B cell (primary cell): Measurements from ENCODE around the gene MEA1. TPM values are rescaled to one million over a fixed set of nuclear protein-coding genes. Genes with fewer than 3 reads are reported as not detected.

Experiments used
- ATAC-seq: fragments of 200-7000 bp; cut with Tn5 transposase; one replicate; pipeline ENCODE4 v1.10.0; 2021; ENCODE audit warnings: low read depth, mild to moderate bottlenecking, moderate number of reproducible peaks, moderate library complexity
- CTCF ChIA-PET: fragments of 350-600 bp; sonication (Branson Sonifier 250); formaldehyde crosslinking; loops from one replicate; lab custom pipeline; 2021; ENCODE audit warnings: antibody characterized with exemption, inconsistent platforms; lab: Charles Lee
- POLR2A ChIA-PET: fragments of 350-600 bp; sonication (Branson Sonifier 250); formaldehyde crosslinking; loops from one replicate; lab custom pipeline; 2021; ENCODE audit warnings: antibody characterized with exemption; lab: Charles Lee
- DNase-seq: peaks from one replicate; pipeline ENCODE4 v3.0.0; 2013
- H2AFZ ChIP-seq: 2 replicates; pipeline ENCODE4 v1.6.1; 2012; ENCODE audit warnings: mild to moderate bottlenecking, low read depth, low read length; ENCODE audit not compliant: insufficient read depth, poor library complexity, severe bottlenecking
- H3K27ac ChIP-seq, 2 donors: 1 replicate in 1 of 2; 2 replicates in 1 of 2; pipeline ENCODE4 v1.5.1; 2012 to 2013; ENCODE audit warnings: low read length in 2 of 2, mild to moderate bottlenecking in 2 of 2, moderate library complexity in 1 of 2
- H3K27me3 ChIP-seq, 4 experiments: fragments of 200-600 bp in 1 of 4; sonication (generic) in 1 of 4; replicated peaks in 1 of 4; 1 replicate in 2 of 4; 2 replicates in 2 of 4; pipeline versions ENCODE4 v1.6.1 to v1.7.0; 2013 to 2016; ENCODE audit warnings: low read length in 3 of 4, mild to moderate bottlenecking in 2 of 4, mixed read lengths in 1 of 4, moderate library complexity in 1 of 4; ENCODE audit not compliant: insufficient read depth in 4 of 4, control insufficient read depth in 3 of 4; ENCODE audit errors: control extremely low read depth in 1 of 4
- H3K36me3 ChIP-seq, 2 experiments: replicated peaks in 1 of 2; 1 replicate in 1 of 2; 2 replicates in 1 of 2; pipeline versions ENCODE4 v1.6.1 to v1.7.1; 2013; ENCODE audit warnings: low read length in 1 of 2; ENCODE audit not compliant: insufficient read depth in 2 of 2, control insufficient read depth in 1 of 2; ENCODE audit errors: control extremely low read depth in 1 of 2, extremely low read depth in 1 of 2
- H3K4me1 ChIP-seq, 2 donors: fragments of 200-600 bp in 1 of 2; sonication (generic) in 1 of 2; 1 replicate in 1 of 2; 2 replicates in 1 of 2; pipeline versions ENCODE4 v1.5.1 to v1.6.1; 2013 to 2017; ENCODE audit warnings: low read length in 2 of 2; ENCODE audit not compliant: control insufficient read depth in 2 of 2, insufficient read depth in 2 of 2
- H3K4me2 ChIP-seq: replicated peaks from 2 replicates; pipeline ENCODE3; 2012; ENCODE audit warnings: mild to moderate bottlenecking, low read depth, low read length; ENCODE audit not compliant: poor library complexity, severe bottlenecking
- H3K4me3 ChIP-seq, 5 experiments: fragments of 200-600 bp in 1 of 5; sonication (generic) in 1 of 5; 1 replicate in 3 of 5; 2 replicates in 2 of 5; pipeline versions ENCODE4 v1.5.1 to v1.7.0; 2011 to 2016; ENCODE audit warnings: low read length in 4 of 5, mild to moderate bottlenecking in 4 of 5, low read depth in 2 of 5, control low read depth in 1 of 5, moderate library complexity in 1 of 5; ENCODE audit not compliant: insufficient read depth in 1 of 5; ENCODE audit errors: control extremely low read depth in 1 of 5, extremely low read depth in 1 of 5
- H3K79me2 ChIP-seq: fragments of 200-600 bp; sonication (generic); one replicate; pipeline ENCODE4 v1.6.0; 2016; ENCODE audit warnings: low read length; ENCODE audit not compliant: control insufficient read depth, insufficient read depth
- H3K9ac ChIP-seq: fragments of 200-600 bp; sonication (generic); 2 replicates; pipeline ENCODE4 v1.6.1; 2017; ENCODE audit warnings: mild to moderate bottlenecking, low read length, moderate library complexity
- H3K9me3 ChIP-seq, 3 donors: one replicate each; pipeline versions ENCODE4 v1.6.1 to v1.7.1; 2013; ENCODE audit warnings: low read length in 2 of 3; ENCODE audit not compliant: control insufficient read depth in 2 of 3, insufficient read depth in 1 of 3; ENCODE audit errors: control extremely low read depth in 1 of 3
- H4K20me1 ChIP-seq: 2 replicates; pipeline ENCODE4 v1.6.0; 2012; ENCODE audit warnings: mild to moderate bottlenecking, low read length; ENCODE audit not compliant: insufficient read depth, control insufficient read depth, poor library complexity, severe bottlenecking
- H3K27ac Mint-ChIP-seq: one replicate; pipeline ENCODE4 v1.8.0; 2021; ENCODE audit warnings: mixed read lengths
- H3K27me3 Mint-ChIP-seq: one replicate; pipeline ENCODE4 v1.8.0; 2021; ENCODE audit warnings: mixed read lengths
- H3K4me1 Mint-ChIP-seq: one replicate; pipeline ENCODE4 v1.8.0; 2021; ENCODE audit warnings: mixed read lengths
- H3K4me3 Mint-ChIP-seq: one replicate; pipeline ENCODE4 v1.8.0; 2021; ENCODE audit warnings: mixed read lengths
- H3K9me3 Mint-ChIP-seq: one replicate; pipeline ENCODE4 v1.8.0; 2022; ENCODE audit warnings: mixed read lengths; ENCODE audit not compliant: insufficient read depth
- EZH2 ChIP-seq: IDR thresholded peaks from 2 replicates; pipeline ENCODE4 v1.6.1; 2012; ENCODE audit warnings: borderline replicate concordance, low read depth, mild to moderate bottlenecking, moderate library complexity, low read length; ENCODE audit not compliant: insufficient read depth, poor library complexity, severe bottlenecking
- WGBS: methylation state at CpG from one replicate; pipeline ENCODE4 v1.1.5; 2013; ENCODE audit warnings: missing lambda C conversion rate; ENCODE audit not compliant: insufficient coverage; 5-methylcytosine and 5-hydroxymethylcytosine counted together
- intact Hi-C: fragments of 100-400 bp; cut with micrococcal nuclease; formaldehyde crosslinking; loops from one replicate; pipeline ENCODE4 v1.10.0; 2022
- polyA plus RNA-seq: library from polyadenylated mRNA; depleted of rRNA; stranded (reverse); fragments of >200 nt; gene quantifications from 2 replicates; pipeline ENCODE4 v1.2.3, GENCODE V29; 2012
- total RNA-seq, 2 donors: library from RNA; stranded (reverse); fragments of 120-200 nt in 1 of 2; gene quantifications; 1 replicate in 1 of 2; 2 replicates in 1 of 2; pipeline versions ENCODE4 v1.2.3 to v1.2.4, GENCODE V29; 2013 to 2022
- TF ChIP-seq, protein P1 (sequence below): fragments of 200-600 bp; IDR thresholded peaks from one replicate; pipeline ENCODE4 v1.8.0; 2022; ENCODE audit warnings: antibody characterized with exemption, mild to moderate bottlenecking

Gene MEA1
- total and polyA plus RNA-seq, 2 donors (not counting 1 experiment from before 2014, with no cell fraction given): 35.7 to 36.7 TPM

DNA sequence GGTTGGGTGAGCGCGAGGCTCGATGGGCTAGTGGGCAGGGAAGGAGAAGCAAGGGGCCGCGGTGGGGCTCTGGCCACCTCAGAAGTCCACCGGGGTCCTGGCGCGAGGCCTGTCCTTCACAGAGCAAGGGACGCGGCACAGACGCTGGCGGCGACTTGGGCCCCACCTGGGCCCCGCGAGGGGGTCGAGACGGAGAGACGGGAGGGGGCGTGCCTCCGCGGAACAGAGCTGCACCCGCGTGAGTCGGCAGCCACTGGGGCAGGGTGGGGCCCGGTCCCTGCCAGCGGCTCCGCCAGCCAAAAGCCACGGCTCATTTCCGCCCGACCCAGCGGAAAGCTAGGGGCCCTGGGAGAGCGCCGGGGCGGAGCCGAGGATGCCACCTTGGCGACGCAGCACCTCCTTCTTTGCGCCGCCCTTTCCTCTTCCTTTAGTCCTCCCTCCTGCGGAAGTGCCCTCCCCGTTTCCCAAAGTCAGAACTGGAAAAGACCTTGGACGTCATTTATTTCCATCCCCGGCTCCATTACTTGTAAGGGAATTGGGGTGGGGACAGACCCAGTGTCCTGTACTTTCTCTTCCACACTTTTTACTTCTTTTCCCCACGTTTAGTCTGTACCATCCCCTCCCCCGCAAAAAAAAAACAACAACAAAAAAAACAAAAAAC lies 39.9 kb upstream of the MEA1 start, which contains the start of gene CUL7:
Gene CUL7, minus strand, starts transcription at position 307 of the 661 bp plus-strand sequence. CDS start 1,063 bp downstream, outside the sequence.
- Histone ChIP-seq H3K36me3 (peaks cover 0 to 23% of the 10 kb centered on the region in 2 experiments), H3K4me3 (peak within 1 kb of the TSS; percentile 24 to 84 (median 76)), H4K20me1 (peaks cover 11% of the 10 kb centered on the region), H3K4me1 (peaks cover 22 to 25% of the 10 kb centered on the region in 2 donors), H3K27me3 (no peaks in the 10 kb centered on the region), H2AFZ (peak within 1 kb of the TSS; percentile 81), H3K9me3 (no peaks in the 10 kb centered on the region), H3K4me2 (peak within 1 kb of the TSS; percentile 77), H3K79me2 (peaks cover 12% of the 10 kb centered on the region), H3K27ac (peak within 1 kb of the TSS; percentile 73 to 85), H3K9ac (peak within 1 kb of the TSS; percentile 77)
- CTCF ChIA-PET: interaction anchor here (1.9 kb wide), 1 partner anchor 39 kb away, joined by 5 read pairs; no protein-coding TSS in a partner anchor
- TF ChIP-seq EZH2: no peak
- TF ChIP-seq, protein P1, sequence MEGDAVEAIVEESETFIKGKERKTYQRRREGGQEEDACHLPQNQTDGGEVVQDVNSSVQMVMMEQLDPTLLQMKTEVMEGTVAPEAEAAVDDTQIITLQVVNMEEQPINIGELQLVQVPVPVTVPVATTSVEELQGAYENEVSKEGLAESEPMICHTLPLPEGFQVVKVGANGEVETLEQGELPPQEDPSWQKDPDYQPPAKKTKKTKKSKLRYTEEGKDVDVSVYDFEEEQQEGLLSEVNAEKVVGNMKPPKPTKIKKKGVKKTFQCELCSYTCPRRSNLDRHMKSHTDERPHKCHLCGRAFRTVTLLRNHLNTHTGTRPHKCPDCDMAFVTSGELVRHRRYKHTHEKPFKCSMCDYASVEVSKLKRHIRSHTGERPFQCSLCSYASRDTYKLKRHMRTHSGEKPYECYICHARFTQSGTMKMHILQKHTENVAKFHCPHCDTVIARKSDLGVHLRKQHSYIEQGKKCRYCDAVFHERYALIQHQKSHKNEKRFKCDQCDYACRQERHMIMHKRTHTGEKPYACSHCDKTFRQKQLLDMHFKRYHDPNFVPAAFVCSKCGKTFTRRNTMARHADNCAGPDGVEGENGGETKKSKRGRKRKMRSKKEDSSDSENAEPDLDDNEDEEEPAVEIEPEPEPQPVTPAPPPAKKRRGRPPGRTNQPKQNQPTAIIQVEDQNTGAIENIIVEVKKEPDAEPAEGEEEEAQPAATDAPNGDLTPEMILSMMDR: no peak
- intact Hi-C loops: loop anchor here (1.0 to 10.0 kb wide), 2 partner anchors 39 to 479 kb away; partner anchors contain the start of gene KLHDC3
- ATAC-seq (peak; percentile 98), DNase-seq (peak; percentile 85)
- no peaks in the 10 kb centered on the region for H3K27me3 Mint-ChIP-seq
- peaks cover 37% of the 10 kb centered on the region for H3K4me1 Mint-ChIP-seq
- POLR2A ChIA-PET: interaction anchor here (0.6 to 2.7 kb wide), 9 partner anchors 31 to 1203 kb away, joined by 3 to 12 read pairs (median 4); partner anchors contain the start of genes CNPY3, KLHDC3, MEA1 and RRP36
- no peaks in the 10 kb centered on the region for H3K9me3 Mint-ChIP-seq
- under 1% methylated on average over 39 of the region's 45 CpGs for WGBS
- H3K27ac Mint-ChIP-seq: peak within 1 kb of the TSS; percentile 95
- H3K4me3 Mint-ChIP-seq: peak within 1 kb of the TSS; percentile 94
